ENCODE data around the gene KCNJ11.
A peak's percentile ranks its signal among the peaks of the same experiment; 100 is the strongest.
"Not testable (repeated sequence)": the region's sequence is repeated elsewhere in the genome, so short reads cannot be mapped to it uniquely, and the experiment has no call there.

KCNJ11 gene

DNA sequence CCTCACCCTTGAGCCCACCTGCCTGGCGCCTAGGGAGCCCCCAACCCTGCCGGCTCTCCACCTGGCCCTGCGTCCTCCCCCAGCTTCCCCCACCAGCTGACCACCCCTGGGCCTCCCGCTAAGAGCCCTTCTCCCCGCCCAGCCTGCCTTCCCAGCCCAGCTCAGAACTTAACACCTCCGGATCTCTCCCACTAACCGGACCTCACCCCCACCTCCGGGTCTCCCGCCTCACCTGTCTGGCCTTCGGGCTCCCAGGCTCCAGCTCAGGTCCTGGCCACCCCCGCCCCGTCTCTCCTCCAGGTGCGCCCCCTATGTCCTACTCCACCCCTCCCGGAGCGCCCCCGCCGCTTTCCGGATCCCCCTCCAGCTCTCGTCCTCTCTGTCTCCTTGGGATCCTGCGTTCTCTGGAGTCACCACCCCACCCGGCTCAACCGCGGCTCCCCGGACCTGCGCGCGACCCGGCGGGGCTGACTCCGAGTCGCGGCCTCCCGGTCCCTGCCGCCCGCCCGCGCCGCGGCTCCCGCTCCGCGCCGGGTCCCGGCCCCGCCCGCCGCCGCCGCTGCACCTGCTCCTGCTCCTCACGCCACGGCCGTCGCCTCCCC, at the start of gene KCNJ11:
Gene KCNJ11 (minus strand): TSS at position 51 of the 602 bp plus-strand sequence. CDS start 568 bp downstream, outside the sequence.
- Histone ChIP-seq H3K9me3 (ENCODE audit: low read length) (peaks cover 3% of the 10 kb centered on the region), H3K4me1 (ENCODE audit: insufficient read depth, low read length) (peaks cover 6% of the 10 kb centered on the region), H2AFZ (ENCODE audit: low read depth, low read length) (no peak within 1 kb of the TSS), H3K27me3 (ENCODE audit: insufficient read depth, low read length) (peaks cover 12% of the 10 kb centered on the region), H3K36me3 (ENCODE audit: insufficient read depth, low read length) (no peaks in the 10 kb centered on the region), H3K4me3 (ENCODE audit: low read length) (peak within 1 kb of the TSS; percentile 51)

- Histone ChIP-seq H3K9me3 (ENCODE audit: low read length) (peaks cover 1% of the 10 kb centered on the region), H2AFZ (ENCODE audit: low read depth, low read length) (no peak overlapping the region), H3K27me3 (ENCODE audit: insufficient read depth, low read length) (peaks cover 3% of the 10 kb centered on the region), H3K36me3 (ENCODE audit: insufficient read depth, low read length) (no peaks in the 10 kb centered on the region), H3K4me1 (ENCODE audit: insufficient read depth, low read length) (no peaks in the 10 kb centered on the region), H3K4me3 (ENCODE audit: low read length) (no peak overlapping the region)
These were observed 48.9 kb upstream of the KCNJ11 start for GRCh38 chr11:17437366-17437765.

- H3K36me3 ChIP-seq (ENCODE audit: insufficient read depth, low read length): no peaks in the 10 kb centered on the region
- no peak overlapping the region for H2AFZ ChIP-seq (ENCODE audit: low read depth, low read length)
- no peaks in the 10 kb centered on the region for H3K9me3 ChIP-seq (ENCODE audit: low read length)
- no peaks in the 10 kb centered on the region for H3K27me3 ChIP-seq (ENCODE audit: insufficient read depth, low read length)
- H3K4me3 ChIP-seq (ENCODE audit: low read length): no peak overlapping the region
- no peaks in the 10 kb centered on the region for H3K4me1 ChIP-seq (ENCODE audit: insufficient read depth, low read length)
These were observed 45.6 kb upstream of the KCNJ11 start for GRCh38 chr11:17434108-17434507.

GRCh38 chr11:17432002-17432401, 43.5 kb upstream of the KCNJ11 start:
- Histone ChIP-seq H2AFZ (ENCODE audit: low read depth, low read length) (no peak overlapping the region), H3K4me1 (ENCODE audit: insufficient read depth, low read length) (no peaks in the 10 kb centered on the region), H3K4me3 (ENCODE audit: low read length) (no peak overlapping the region), H3K9me3 (ENCODE audit: low read length) (no peaks in the 10 kb centered on the region), H3K27me3 (ENCODE audit: insufficient read depth, low read length) (no peaks in the 10 kb centered on the region), H3K36me3 (ENCODE audit: insufficient read depth, low read length) (no peaks in the 10 kb centered on the region)

GRCh38 chr11:17431139-17431538, 42.7 kb upstream of the KCNJ11 start:
- Histone ChIP-seq H3K4me1 (ENCODE audit: insufficient read depth, low read length) (no peaks in the 10 kb centered on the region), H3K4me3 (ENCODE audit: low read length) (no peak overlapping the region), H3K27me3 (ENCODE audit: insufficient read depth, low read length) (no peaks in the 10 kb centered on the region), H3K36me3 (ENCODE audit: insufficient read depth, low read length) (no peaks in the 10 kb centered on the region), H3K9me3 (ENCODE audit: low read length) (no peaks in the 10 kb centered on the region), H2AFZ (ENCODE audit: low read depth, low read length) (no peak overlapping the region)

DNA sequence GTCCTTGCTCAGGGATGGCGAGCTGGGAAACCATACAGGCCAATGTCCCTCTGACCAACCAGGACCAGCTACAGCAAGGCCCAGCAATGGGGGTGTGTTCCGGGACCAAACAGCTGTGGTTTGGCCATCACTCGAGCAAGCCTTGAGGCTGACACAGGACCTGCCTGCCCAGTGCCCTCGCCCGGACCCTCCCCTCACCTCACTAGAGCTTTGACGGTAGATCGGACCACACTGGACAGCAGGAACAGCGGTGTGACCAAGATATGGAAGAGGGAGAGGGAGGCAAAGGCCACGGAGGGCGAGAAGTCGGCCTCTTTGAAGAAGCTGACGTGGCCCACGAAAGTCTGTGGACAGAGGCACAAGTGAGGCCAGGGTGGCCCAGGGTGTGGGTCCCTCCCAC, 42.2 kb upstream of the KCNJ11 start:
- no peak overlapping the region for H3K4me3 ChIP-seq (ENCODE audit: low read length)
- no peaks in the 10 kb centered on the region for H3K27me3 ChIP-seq (ENCODE audit: insufficient read depth, low read length)
- no peaks in the 10 kb centered on the region for H3K36me3 ChIP-seq (ENCODE audit: insufficient read depth, low read length)
- no peaks in the 10 kb centered on the region for H3K9me3 ChIP-seq (ENCODE audit: low read length)
- H2AFZ ChIP-seq (ENCODE audit: low read depth, low read length): no peak overlapping the region
- H3K4me1 ChIP-seq (ENCODE audit: insufficient read depth, low read length): no peaks in the 10 kb centered on the region

- no peaks in the 10 kb centered on the region for H3K36me3 ChIP-seq (ENCODE audit: insufficient read depth, low read length)
- no peaks in the 10 kb centered on the region for H3K9me3 ChIP-seq (ENCODE audit: low read length)
- H3K27me3 ChIP-seq (ENCODE audit: insufficient read depth, low read length): no peaks in the 10 kb centered on the region
- no peak overlapping the region for H2AFZ ChIP-seq (ENCODE audit: low read depth, low read length)
- H3K4me3 ChIP-seq (ENCODE audit: low read length): no peak overlapping the region
- H3K4me1 ChIP-seq (ENCODE audit: insufficient read depth, low read length): no peaks in the 10 kb centered on the region
These were observed 40.5 kb upstream of the KCNJ11 start for GRCh38 chr11:17428925-17429324.

GRCh38 chr11:17428261-17428660, 39.8 kb upstream of the KCNJ11 start:
- Histone ChIP-seq H3K36me3 (ENCODE audit: insufficient read depth, low read length) (no peaks in the 10 kb centered on the region), H3K4me1 (ENCODE audit: insufficient read depth, low read length) (no peaks in the 10 kb centered on the region), H3K4me3 (ENCODE audit: low read length) (no peak overlapping the region), H3K9me3 (ENCODE audit: low read length) (no peaks in the 10 kb centered on the region), H2AFZ (ENCODE audit: low read depth, low read length) (no peak overlapping the region), H3K27me3 (ENCODE audit: insufficient read depth, low read length) (no peaks in the 10 kb centered on the region)

GRCh38 chr11:17426233-17426632, 37.8 kb upstream of the KCNJ11 start:
- not testable (repeated sequence) for H3K4me3 ChIP-seq (ENCODE audit: low read length); H2AFZ ChIP-seq (ENCODE audit: low read depth, low read length); H3K9me3 ChIP-seq (ENCODE audit: low read length); H3K36me3 ChIP-seq (ENCODE audit: insufficient read depth, low read length); H3K4me1 ChIP-seq (ENCODE audit: insufficient read depth, low read length); H3K27me3 ChIP-seq (ENCODE audit: insufficient read depth, low read length)

DNA sequence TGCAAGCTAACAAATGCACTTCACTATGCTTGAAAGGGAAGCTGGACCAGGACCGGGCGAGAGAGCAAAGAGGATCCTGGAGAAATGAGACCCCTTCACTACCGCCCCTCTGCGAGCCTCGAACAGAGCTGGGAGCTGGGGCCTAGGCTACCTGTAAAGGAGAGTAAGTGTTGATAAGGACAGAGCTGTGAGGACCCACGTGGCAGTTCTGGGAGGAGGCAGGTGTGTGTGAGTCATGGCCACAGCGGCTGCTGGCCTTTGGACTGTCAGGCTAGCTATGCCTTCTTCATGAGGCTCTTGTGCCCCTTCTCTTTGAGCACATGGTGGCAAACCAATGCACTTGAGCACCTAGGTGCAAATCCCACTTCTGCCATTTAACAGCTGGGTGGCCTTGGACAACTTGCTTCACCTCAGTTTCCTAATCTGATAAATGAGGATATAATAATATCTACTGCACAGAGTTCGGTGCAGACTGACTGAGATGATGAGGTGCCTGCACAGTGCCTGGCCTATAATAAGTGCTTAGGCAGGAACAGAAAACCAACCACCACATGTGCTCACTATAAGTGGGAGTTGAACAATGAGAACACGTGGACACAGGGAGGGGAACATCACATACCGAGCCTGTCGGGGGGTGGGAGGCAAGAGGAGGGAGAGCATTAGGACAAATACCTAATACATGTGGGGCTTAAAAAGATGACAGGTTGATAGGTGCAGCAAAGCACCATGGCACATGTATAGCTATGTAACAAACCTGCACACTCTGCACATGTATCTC, 35.3 kb upstream of the KCNJ11 start:
- H3K9me3 ChIP-seq (ENCODE audit: low read length): no peaks in the 10 kb centered on the region
- H2AFZ ChIP-seq (ENCODE audit: low read depth, low read length): no peak overlapping the region
- H3K27me3 ChIP-seq (ENCODE audit: insufficient read depth, low read length): peaks cover 18% of the 10 kb centered on the region
- no peaks in the 10 kb centered on the region for H3K36me3 ChIP-seq (ENCODE audit: insufficient read depth, low read length)
- H3K4me1 ChIP-seq (ENCODE audit: insufficient read depth, low read length): no peaks in the 10 kb centered on the region
- H3K4me3 ChIP-seq (ENCODE audit: low read length): no peak overlapping the region

- H3K4me1 ChIP-seq (ENCODE audit: insufficient read depth, low read length): no peaks in the 10 kb centered on the region
- H3K9me3 ChIP-seq (ENCODE audit: low read length): no peaks in the 10 kb centered on the region
- no peak overlapping the region for H2AFZ ChIP-seq (ENCODE audit: low read depth, low read length)
- no peaks in the 10 kb centered on the region for H3K36me3 ChIP-seq (ENCODE audit: insufficient read depth, low read length)
- H3K27me3 ChIP-seq (ENCODE audit: insufficient read depth, low read length): peaks cover 18% of the 10 kb centered on the region
- H3K4me3 ChIP-seq (ENCODE audit: low read length): no peak overlapping the region
These were observed 33.3 kb upstream of the KCNJ11 start for GRCh38 chr11:17421781-17422180.

GRCh38 chr11:17418444-17419081, 30.1 kb upstream of the KCNJ11 start:
- H3K4me1 ChIP-seq (ENCODE audit: insufficient read depth, low read length): no peaks in the 10 kb centered on the region
- H3K4me3 ChIP-seq (ENCODE audit: low read length): no peak overlapping the region
- no peaks in the 10 kb centered on the region for H3K9me3 ChIP-seq (ENCODE audit: low read length)
- H2AFZ ChIP-seq (ENCODE audit: low read depth, low read length): no peak overlapping the region
- peaks cover 21% of the 10 kb centered on the region for H3K27me3 ChIP-seq (ENCODE audit: insufficient read depth, low read length)
- no peaks in the 10 kb centered on the region for H3K36me3 ChIP-seq (ENCODE audit: insufficient read depth, low read length)

GRCh38 chr11:17416492-17416891, 28.0 kb upstream of the KCNJ11 start:
- H3K27me3 ChIP-seq (ENCODE audit: insufficient read depth, low read length): peaks cover 13% of the 10 kb centered on the region

More at GRCh38 chr11:17416492-17416891, 28.0 kb upstream of the KCNJ11 start:
- H3K4me1 ChIP-seq (ENCODE audit: insufficient read depth, low read length): peaks cover 7% of the 10 kb centered on the region
- no peak overlapping the region for H2AFZ ChIP-seq (ENCODE audit: low read depth, low read length)
- no peak overlapping the region for H3K4me3 ChIP-seq (ENCODE audit: low read length)
- H3K9me3 ChIP-seq (ENCODE audit: low read length): no peaks in the 10 kb centered on the region
- H3K36me3 ChIP-seq (ENCODE audit: insufficient read depth, low read length): no peaks in the 10 kb centered on the region

All from neuron (in vitro differentiated cells).